Endometrial microvascular endothelial cells (primary cell): Measurements from ENCODE around the gene MMP11. TPM values are rescaled to one million over a fixed set of nuclear protein-coding genes. Genes with fewer than 3 reads are reported as not detected.

Experiments
- in situ Hi-C: cut with HindIII; loops from 2 replicates; pipeline ENCODE4 v1.10.0; 2017; ENCODE audit warnings: low sequenced_read_pairs, low pct_unique_long_range_greater_than_20kb; ENCODE audit errors: inconsistent ontology term
- total RNA-seq: library from RNA; depleted of rRNA; stranded (reverse); fragments of >200 nt; gene quantifications from one replicate; pipeline ENCODE4 v1.2.3, GENCODE V29; 2015; ENCODE audit errors: inconsistent ontology term

Gene MMP11
- total RNA-seq, 1 donor from 2014 or later, result 2.4 TPM

GRCh38 chr22:23822101-23822671 is 49.5 kb downstream of the MMP11 start:
- in situ Hi-C loops, result no loop called here

DNA sequence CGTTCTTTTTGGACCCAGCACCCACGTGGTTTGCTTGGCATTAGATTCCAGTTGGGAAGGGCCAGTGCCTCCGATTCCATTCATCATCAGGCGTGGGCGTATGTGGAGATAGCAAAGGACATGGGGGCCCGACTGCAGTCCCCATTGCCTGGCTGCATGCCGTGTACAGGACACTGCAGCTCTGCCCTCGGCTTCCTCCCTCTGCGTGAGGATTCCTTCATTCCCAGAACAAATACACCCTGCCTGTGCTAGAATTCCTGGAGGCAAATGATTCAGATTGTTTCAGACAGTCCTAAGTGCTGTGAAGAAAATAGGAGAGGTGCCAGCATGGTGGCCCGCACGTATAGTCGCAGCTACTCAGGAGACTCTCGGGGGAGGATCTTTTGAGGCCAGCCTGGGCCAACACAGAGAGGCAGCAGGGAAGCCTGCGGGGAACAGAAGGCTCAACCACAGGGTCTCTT is 50.7 kb downstream of the MMP11 start:
- in situ Hi-C loops, result no loop called here

DNA sequence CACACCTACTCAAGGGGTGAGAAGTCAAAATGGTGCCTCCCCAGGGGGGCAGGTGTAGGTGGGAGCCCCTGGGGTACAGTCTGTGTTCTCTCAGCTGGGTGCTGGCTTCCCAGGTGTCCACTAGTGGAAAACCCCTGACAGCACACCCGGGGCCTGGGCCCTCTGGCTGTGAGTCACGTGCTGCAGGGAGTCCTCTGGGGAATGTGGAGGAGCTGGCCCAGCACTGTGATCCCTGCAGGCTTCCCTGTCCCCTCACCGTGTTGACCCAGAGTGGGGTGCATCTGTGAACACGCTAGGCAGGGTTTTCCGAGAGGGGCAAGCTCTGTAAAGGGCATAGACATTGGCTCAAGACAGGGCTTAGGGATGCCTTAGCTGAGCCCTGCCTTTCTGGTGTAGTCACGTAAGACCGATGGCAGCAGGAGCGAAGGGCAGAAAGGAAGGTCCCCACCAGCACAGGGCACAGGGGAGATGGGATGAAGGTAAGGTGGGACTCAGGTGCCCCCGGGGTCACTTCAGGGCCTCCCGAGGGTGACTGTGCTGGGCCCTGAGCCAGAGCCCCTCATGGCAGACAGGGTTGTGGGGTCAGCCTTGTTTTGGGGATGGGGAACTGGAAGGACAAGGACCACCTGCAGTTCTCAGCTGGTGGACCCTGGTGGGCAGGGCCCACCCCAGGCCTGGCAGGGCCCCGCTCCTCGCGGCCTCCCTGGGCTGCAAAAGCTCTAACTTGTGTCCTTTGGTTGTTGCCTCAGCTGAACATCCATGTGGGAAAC is 52.0 kb downstream of the MMP11 start:
- in situ Hi-C loops, result no loop called here

- in situ Hi-C loops, result no loop called here
Measured at GRCh38 chr22:23825246-23825905, 52.7 kb downstream of the MMP11 start.

GRCh38 chr22:23826510-23827350 is 54.1 kb downstream of the MMP11 start:
- in situ Hi-C loops, result no loop called here

GRCh38 chr22:23827351-23827995 is 54.8 kb downstream of the MMP11 start:
- in situ Hi-C loops, result no loop called here

DNA sequence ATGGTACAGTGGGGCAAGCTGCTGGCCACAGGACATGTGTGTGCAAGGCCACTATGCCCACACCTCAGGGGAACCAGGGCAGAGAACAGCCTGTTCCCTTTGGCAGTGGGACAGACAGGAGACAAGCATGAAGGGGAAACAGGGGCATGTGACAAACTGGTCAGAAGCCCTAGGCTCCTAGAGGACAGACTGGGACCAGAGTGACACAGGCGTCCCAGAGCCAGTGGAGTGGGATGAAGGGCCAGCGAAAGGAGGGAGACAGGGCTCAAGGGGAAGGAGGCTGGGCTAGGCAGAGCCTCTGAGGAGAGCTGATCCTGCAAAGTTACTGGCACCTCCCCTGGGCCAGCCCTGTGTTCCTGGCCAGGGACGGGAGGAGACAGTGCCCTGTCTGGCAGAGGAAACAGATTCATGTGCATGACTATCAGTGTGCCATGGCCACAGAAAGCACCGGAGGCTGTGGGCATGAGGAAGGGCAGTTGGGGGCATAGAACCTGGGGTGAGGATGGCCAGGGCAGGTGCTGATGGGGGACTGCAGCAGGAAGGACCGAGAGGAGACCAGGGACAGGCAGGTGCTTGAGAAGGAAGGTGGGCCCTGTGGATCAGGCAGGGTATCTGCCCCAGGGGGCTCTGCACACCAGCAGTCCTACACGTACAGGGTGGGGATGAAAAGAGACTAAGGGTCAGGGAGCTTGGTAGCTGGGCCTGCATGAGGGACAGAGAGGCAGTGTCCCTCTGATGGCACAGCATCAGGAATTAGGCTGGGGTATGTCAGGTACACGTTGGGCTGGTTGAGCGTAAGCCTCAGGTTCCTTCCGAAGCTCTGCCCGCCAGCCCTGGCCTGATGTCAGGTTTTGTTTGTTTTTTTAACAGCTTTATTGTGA is 56.4 kb downstream of the MMP11 start:
- in situ Hi-C loops, result no loop called here

DNA sequence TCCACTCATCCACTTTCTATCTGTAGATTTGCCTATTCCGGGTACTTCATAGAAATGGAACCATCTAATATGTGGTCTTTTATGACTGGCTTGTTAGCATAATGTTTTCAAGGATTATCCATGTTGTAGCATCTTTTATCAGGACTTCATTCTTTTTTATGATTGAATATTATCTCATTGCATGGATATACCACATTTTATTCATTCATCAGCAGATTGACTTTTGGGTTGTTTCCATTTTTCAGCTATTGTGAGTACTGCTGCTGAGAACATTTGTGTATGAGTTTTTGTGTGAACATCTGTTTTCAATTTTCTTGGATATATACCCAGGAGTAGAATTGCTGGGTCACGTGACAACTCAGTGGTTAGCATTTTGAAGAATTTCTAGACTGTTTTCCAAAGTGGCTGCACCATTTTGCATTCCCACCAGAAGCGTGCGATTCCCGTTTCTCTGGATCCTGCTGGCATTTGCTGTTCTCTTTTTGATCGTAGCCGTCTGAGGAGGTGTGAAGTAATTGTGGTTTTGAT is 57.3 kb downstream of the MMP11 start:
- in situ Hi-C loops, result no loop called here

- in situ Hi-C loops, result no loop called here
Measured at GRCh38 chr22:23831261-23831660, 58.6 kb downstream of the MMP11 start.

GRCh38 chr22:23831781-23832180 is 59.1 kb downstream of the MMP11 start:
- in situ Hi-C loops, result no loop called here

DNA sequence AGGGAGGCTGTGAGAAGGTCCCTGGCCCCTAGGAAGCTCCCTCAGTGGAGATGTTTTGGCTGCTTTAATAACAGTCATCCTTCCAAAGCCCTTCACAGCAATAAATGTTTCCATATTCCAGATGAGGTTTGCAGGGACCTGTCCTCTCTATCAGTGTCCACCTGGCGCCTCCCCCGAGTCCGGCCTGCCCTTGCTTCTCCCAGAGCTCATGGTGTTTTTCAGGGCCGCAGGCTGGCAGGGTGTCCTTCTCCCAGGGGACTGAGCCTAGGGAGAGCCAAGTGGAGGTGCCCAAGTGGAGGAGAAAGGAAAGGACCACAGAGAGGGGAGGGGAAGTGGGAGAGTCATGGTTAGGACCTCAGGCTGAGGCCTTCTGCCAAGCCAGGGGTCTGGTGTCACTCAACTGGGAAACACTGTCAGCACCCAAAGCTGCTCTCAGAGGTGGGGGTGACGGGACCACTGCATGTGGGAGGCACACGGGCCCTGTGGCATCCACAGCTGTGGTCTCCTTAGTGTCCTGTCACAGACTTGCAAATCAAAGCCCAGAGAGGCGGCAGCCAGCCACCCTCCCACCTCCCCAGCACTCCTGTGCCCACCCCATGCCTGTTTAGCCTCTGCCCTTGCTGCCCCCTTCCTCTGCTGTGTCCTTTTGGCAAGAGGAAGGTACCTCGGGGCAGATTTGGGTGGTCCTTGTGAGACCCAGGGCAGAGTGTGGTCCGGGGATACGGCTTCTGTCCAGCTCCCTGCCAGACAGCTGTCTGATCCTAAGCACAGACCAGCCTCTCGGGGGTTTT is 59.8 kb downstream of the MMP11 start:
- in situ Hi-C loops, result no loop called here

GRCh38 chr22:23833017-23833751 is 60.5 kb downstream of the MMP11 start:
- in situ Hi-C loops, result no loop called here

Other genes starting within 250 kb of the MMP11 start
- not detected for gene IGLL1, start 192.6 kb upstream of the MMP11 start, total RNA-seq
- gene DRICH1, start 140.5 kb upstream of the MMP11 start, total RNA-seq, result not detected
- gene RGL4, start 81.8 kb upstream of the MMP11 start, total RNA-seq, result not detected
- 1.6 TPM for gene ZNF70, start 21.7 kb upstream of the MMP11 start, total RNA-seq
- gene VPREB3, start 18.4 kb upstream of the MMP11 start, total RNA-seq, result not detected
- gene C22orf15, start 9.9 kb upstream of the MMP11 start, total RNA-seq, result not detected
- 9.7 TPM for gene CHCHD10, start 4.9 kb upstream of the MMP11 start, total RNA-seq
- 141 TPM for gene SMARCB1, start 14.1 kb downstream of the MMP11 start, total RNA-seq
- gene DERL3, start 66.2 kb downstream of the MMP11 start, total RNA-seq, result not detected
- gene SLC2A11, start 85.0 kb downstream of the MMP11 start, total RNA-seq, result 4.7 TPM
- 414 TPM for gene MIF, start 121.5 kb downstream of the MMP11 start, total RNA-seq
- gene GSTT2B, start 188.3 kb downstream of the MMP11 start, total RNA-seq, result 0.19 TPM
- not detected for gene DDTL, start 194.0 kb downstream of the MMP11 start, total RNA-seq
- gene DDT, start 201.6 kb downstream of the MMP11 start, total RNA-seq, result 98.1 TPM
- gene GSTT2, start 207.3 kb downstream of the MMP11 start, total RNA-seq, result 0.56 TPM
- not detected for gene GSTT4, start 232.6 kb downstream of the MMP11 start, total RNA-seq
- 31.4 TPM for gene CABIN1, start 238.5 kb downstream of the MMP11 start, total RNA-seq